ENCODE results near the gene ATG16L2.

Gene ATG16L2

DNA sequence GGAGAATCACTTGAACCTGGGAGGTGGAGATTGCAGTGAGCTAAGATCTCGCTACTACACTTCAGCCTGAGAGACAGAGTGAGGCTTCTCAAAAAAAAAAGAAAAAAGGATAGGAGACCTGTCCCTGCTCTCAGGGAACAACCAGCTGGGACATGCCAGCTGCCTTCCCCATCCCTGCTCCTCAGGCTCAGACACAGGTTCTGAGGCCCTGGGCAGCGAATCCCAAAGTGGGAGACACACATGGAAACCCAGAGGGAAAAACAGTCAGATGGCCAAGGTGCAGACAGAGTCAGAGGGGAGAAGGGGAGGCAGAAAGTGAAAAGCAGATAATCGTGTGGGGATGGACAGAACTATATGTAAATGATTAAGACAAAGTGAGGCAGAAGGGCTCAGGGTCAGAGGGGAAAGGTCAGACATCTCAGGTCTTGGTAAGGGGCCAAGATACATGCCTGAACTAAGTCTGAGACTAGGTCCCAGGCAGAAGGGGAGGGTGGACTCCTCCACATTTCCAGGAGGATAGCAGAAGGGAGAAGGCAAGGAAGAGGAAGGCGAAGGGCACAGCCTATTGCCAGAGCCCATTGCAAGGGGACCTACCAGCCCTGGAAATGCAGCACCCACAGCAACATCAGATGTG, 34.6 kb upstream of the ATG16L2 start:
- TF ChIP-seq, protein P1, sequence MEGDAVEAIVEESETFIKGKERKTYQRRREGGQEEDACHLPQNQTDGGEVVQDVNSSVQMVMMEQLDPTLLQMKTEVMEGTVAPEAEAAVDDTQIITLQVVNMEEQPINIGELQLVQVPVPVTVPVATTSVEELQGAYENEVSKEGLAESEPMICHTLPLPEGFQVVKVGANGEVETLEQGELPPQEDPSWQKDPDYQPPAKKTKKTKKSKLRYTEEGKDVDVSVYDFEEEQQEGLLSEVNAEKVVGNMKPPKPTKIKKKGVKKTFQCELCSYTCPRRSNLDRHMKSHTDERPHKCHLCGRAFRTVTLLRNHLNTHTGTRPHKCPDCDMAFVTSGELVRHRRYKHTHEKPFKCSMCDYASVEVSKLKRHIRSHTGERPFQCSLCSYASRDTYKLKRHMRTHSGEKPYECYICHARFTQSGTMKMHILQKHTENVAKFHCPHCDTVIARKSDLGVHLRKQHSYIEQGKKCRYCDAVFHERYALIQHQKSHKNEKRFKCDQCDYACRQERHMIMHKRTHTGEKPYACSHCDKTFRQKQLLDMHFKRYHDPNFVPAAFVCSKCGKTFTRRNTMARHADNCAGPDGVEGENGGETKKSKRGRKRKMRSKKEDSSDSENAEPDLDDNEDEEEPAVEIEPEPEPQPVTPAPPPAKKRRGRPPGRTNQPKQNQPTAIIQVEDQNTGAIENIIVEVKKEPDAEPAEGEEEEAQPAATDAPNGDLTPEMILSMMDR (IDR thresholded peaks at IDR 0.05; ENCODE audit: insufficient read depth, missing control alignments), result no peak
- FAIRE-seq (no peak), DNase-seq (ENCODE audit: insufficient read length, low spot score) (no peak)

DNA sequence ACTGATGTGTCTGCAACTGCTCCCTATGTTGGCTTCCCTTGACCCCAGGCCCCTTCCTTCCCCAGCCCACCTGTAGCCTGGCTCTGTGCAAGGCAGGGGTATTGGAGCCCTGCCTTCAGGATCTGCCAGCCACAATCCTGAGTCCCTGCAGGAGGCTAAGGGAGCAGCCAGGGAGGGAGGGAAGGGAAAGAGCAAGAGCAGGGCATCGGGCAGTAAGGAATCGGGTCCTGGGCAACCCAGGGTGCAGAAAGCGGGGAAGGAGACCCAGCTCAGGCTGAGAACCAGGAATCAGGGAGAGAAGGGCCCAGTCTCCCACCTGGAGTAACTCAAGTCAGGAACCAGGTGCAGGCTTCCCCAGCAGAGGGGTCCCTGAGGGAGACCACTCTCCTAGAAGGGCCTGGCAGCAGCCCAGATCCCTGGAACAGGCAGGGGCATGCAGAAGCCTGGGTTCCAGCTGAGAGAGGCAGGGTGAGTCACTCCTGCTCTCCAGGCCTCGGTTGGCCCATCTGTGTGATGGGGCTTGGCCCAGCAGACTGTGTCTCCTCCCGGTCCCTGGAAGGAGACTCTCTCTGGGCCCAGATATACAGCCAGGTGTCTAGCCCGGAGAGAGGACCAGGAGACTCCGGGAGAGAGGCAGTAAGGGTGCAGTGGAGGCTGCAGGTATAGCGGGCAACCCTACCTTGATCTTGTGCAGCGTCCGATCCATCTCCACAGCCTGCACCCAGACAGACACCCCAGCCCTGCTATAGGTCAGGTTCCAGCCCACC, 33.7 kb upstream of the ATG16L2 start:
- no peak for DNase-seq (ENCODE audit: insufficient read length, low spot score)
- FAIRE-seq, result no peak
- TF ChIP-seq, protein P1 (IDR thresholded peaks at IDR 0.05; ENCODE audit: insufficient read depth, missing control alignments), result no peak

DNA sequence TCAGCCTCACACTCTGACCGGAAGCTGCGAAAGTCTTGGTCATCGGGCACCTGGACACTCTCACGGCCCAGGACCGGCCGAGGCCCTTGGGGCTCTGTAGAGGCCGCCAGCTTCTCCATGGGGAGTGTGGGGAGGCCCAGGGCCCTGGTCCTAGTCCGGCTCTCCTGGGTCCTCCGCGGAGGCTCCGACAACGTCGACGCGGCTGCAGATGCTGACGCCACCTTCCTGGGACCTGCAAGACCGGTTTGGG, 33.2 kb upstream of the ATG16L2 start:
- no peak for DNase-seq (ENCODE audit: insufficient read length, low spot score)
- FAIRE-seq, result no peak
- TF ChIP-seq, protein P1 (IDR thresholded peaks at IDR 0.05; ENCODE audit: insufficient read depth, missing control alignments), result no peak

- peak; percentile 96 for DNase-seq (ENCODE audit: insufficient read length, low spot score)
Observed at GRCh38 chr11:72781313-72782080, 32.7 kb upstream of the ATG16L2 start.

DNA sequence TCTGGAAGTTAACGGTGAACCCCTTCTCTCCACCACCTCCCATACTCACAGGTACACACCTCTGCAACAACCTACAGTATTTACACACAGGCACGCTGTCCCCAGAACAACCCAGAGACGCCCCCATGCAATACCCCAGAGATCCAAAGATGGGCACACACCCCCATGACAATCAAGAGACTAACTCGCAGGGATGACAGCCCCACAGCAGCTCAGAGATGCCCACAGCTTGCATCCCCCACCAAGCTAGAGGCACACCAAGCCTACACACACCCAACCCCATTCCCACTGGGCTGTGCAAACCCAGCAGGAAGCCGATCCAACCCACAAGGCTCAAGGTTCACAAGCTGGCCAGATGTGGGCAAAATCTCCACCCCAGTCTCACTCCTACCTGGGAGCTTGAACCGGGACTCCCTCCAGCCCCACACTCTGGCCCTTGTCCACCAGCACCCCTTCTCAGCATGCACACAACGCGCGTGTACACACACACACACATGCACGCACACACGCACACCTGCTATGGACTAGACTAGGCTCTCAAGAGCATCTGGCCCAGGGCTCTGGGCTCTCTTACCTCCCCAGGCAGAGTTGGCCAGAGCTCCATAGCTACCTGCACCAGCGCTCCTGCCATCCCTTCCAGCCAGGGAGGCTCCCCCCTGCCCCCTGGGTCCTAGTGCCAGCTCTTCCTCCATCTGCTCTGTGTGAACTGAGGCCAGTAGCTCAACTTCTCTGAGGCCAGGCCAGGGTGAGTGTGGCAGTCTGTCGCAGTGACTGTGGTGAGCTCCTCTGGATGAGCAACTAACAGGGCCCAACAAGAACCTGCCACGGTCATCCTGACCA, 31.9 kb upstream of the ATG16L2 start:
- FAIRE-seq, result no peak
- peak; percentile 43 for DNase-seq (ENCODE audit: insufficient read length, low spot score)
- TF ChIP-seq, protein P1 (IDR thresholded peaks at IDR 0.05; ENCODE audit: insufficient read depth, missing control alignments), result no peak

More at GRCh38 chr11:72781313-72782080, 32.7 kb upstream of the ATG16L2 start:
- FAIRE-seq, result no peak
- TF ChIP-seq, protein P1 (IDR thresholded peaks at IDR 0.05; ENCODE audit: insufficient read depth, missing control alignments), result no peak

- FAIRE-seq (no peak), DNase-seq (ENCODE audit: insufficient read length, low spot score) (peak; percentile 13)
- TF ChIP-seq, protein P1 (IDR thresholded peaks at IDR 0.05; ENCODE audit: insufficient read depth, missing control alignments), result no peak
Observed at GRCh38 chr11:72783144-72783905, 30.9 kb upstream of the ATG16L2 start.
